H1 (cell line): ENCODE measurements around the gene ZNF143. TPM values are rescaled to one million over a fixed set of nuclear protein-coding genes. Genes with fewer than 3 reads are reported as not detected.
A peak's percentile ranks its signal among the peaks of the same experiment; 100 is the strongest.

ENCODE experiments used
- ATF2 ChIP-seq: IDR thresholded peaks from 2 replicates; pipeline ENCODE4 v1.6.1; 2012; ENCODE audit warnings: low read length, inconsistent platforms
- BACH1 ChIP-seq: IDR thresholded peaks from 2 replicates; pipeline ENCODE4 v1.6.1; 2012; ENCODE audit warnings: low read length, improper control_type of control experiment
- CHD7 ChIP-seq: fragments of 300-600 bp; sonication (generic); IDR thresholded peaks from 2 replicates; pipeline ENCODE4 v1.7.1; 2012; ENCODE audit warnings: low read length, moderate library complexity, mild to moderate bottlenecking, inconsistent platforms; ENCODE audit not compliant: insufficient replicate concordance
- JUND ChIP-seq: IDR thresholded peaks from 2 replicates; pipeline ENCODE4 v1.6.1; 2011; ENCODE audit warnings: mild to moderate bottlenecking, improper control_type of control experiment, low read length
- SIN3A ChIP-seq, 2 experiments: IDR thresholded peaks in 1 of 2; conservative IDR thresholded peaks in 1 of 2; 2 replicates each; pipeline ENCODE4 v1.6.1; 2011 to 2012; ENCODE audit warnings: low read length in 2 of 2, improper control_type of control experiment in 1 of 2, low read depth in 1 of 2, mild to moderate bottlenecking in 1 of 2
- SRF ChIP-seq: IDR thresholded peaks from 2 replicates; pipeline ENCODE4 v1.6.1; 2011; ENCODE audit warnings: mild to moderate bottlenecking, low read depth, low read length, moderate library complexity
- polyA plus RNA-seq, 7 experiments: library from polyadenylated mRNA; depleted of rRNA in 3 of 7; stranded (reverse) in 5 of 7; unstranded in 2 of 7; fragments of >200 nt in 5 of 7; fragments of 200-250 nt in 2 of 7; gene quantifications; 1 replicate in 5 of 7; 2 replicates in 1 of 7; 4 replicates in 1 of 7; pipeline versions ENCODE4 v1.2.1 to v1.2.3, GENCODE V29; 2011 to 2013; ENCODE audit warnings: missing spikeins in 2 of 7, mixed read lengths in 2 of 7
- total RNA-seq: library from RNA; stranded (reverse); fragmentation: NEBNext Ultra II Directional; extraction: Animal tissue kit (Norgen Biotek cat#: 25700); gene quantifications from 2 replicates; pipeline ENCODE4 v1.2.1, GENCODE V29; 2021

ZNF143 gene
- total and polyA plus RNA-seq, 2 of the 8 experiments (the other 6 are each of a cell fraction or from before 2014, with no cell fraction given): 43.0 to 69.2 TPM

DNA sequence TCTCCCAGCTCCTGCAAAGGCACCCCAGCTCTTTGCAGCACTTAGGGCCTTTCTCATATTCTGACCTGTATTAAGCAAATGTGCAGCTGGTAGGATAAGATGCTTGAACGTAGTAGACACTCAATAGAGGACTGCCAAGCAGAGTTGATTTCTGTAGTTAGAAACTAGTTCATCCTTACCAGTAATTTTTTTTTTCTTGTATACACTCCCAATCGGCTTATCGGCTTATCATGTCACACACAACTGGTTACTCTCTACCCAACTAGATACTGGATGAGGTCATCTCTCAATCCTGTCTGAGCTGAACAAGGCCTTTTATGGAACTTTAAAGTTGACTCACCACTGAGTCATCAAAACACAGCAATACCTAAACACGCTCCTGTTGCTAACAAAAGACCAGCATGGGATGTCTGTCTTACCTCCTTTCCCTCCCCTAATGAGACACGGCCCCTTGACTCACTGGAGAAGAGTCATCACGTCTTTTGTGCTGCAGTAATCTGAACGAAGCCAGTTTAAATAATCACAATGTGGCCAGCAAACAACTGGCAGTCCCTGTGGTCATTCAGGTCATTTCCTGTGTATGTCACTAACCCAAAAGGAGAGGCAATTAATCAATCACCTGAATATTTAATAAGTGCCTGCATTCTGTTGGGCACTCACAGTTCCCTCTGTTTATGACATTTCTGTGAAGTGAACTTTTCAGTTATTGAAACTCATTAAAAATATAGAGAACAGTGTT, 105.2 kb downstream of the ZNF143 start (continued):
- TF ChIP-seq BACH1: peak; percentile 97
- no peak for TF ChIP-seq SIN3A (conservative IDR thresholded peaks at IDR 0.05 in 1 of 2, IDR thresholded peaks at IDR 0.05 in 1 of 2; ENCODE audit: low read depth in 1 of 2, low read length in 2 of 2)
- peak; percentile 97 for TF ChIP-seq JUND
- peak; percentile 82 for TF ChIP-seq ATF2
- peak; percentile 93 for TF ChIP-seq SRF
- peak; percentile 37 for TF ChIP-seq CHD7
- TF ChIP-seq, all 59 proteins: peak for 12
